HepG2 (cell line): ENCODE results near the gene ESAM. TPM values are rescaled to one million over a fixed set of nuclear protein-coding genes. Genes with fewer than 3 reads are reported as not detected.

Experiments
- AKAP8 ChIP-seq: sonication (generic); formaldehyde crosslinking; IDR thresholded peaks from 2 replicates; pipeline ENCODE4 v1.5.1; 2020; ENCODE audit warnings: mild to moderate bottlenecking, missing genetic modification reagents
- ARID2 ChIP-seq: sonication (generic); formaldehyde crosslinking; IDR thresholded peaks from 2 replicates; pipeline ENCODE4 v1.8.1; 2022; ENCODE audit warnings: mild to moderate bottlenecking, missing genetic modification reagents, borderline replicate concordance
- CBX5 ChIP-seq: sonication (generic); formaldehyde crosslinking; IDR thresholded peaks from 2 replicates; pipeline ENCODE4 v1.4.0; 2020; ENCODE audit warnings: missing genetic modification reagents, borderline replicate concordance
- HMGXB3 ChIP-seq: sonication (generic); formaldehyde crosslinking; IDR thresholded peaks from 2 replicates; pipeline ENCODE4 v1.4.0; 2020; ENCODE audit warnings: missing genetic modification reagents, borderline replicate concordance
- HNRNPUL1 ChIP-seq: fragments of 200-400 bp; formaldehyde crosslinking; IDR thresholded peaks from 2 replicates; pipeline ENCODE4 v1.6.1; 2017; ENCODE audit warnings: low read depth, mild to moderate bottlenecking, low read length, moderate library complexity
- PBX2 ChIP-seq: IDR thresholded peaks from 2 replicates; pipeline ENCODE4 v1.6.1; 2016; ENCODE audit warnings: control low read depth
- PBX3 ChIP-seq: sonication (generic); formaldehyde crosslinking; IDR thresholded peaks from 2 replicates; pipeline ENCODE4 v1.8.1; 2023; ENCODE audit warnings: missing genetic modification reagents, inconsistent platforms, borderline replicate concordance
- POGK ChIP-seq: sonication (generic); formaldehyde crosslinking; conservative IDR thresholded peaks from 2 replicates; pipeline ENCODE4 v1.8.0; 2022; ENCODE audit warnings: mild to moderate bottlenecking, moderate library complexity, missing genetic modification reagents
- SOX13 ChIP-seq, 3 experiments: fragments of 450-650 bp in 1 of 3; sonication (generic) in 1 of 3; formaldehyde crosslinking in 1 of 3; IDR thresholded peaks in 2 of 3; conservative IDR thresholded peaks in 1 of 3; 2 replicates each; pipeline versions ENCODE4 v1.5.0 to v1.6.1; 2016 to 2020; ENCODE audit warnings: antibody characterized with exemption in 1 of 3, mild to moderate bottlenecking in 1 of 3, missing compliant biosample characterization in 1 of 3, missing genetic modification reagents in 1 of 3, moderate library complexity in 1 of 3
- SRSF4 ChIP-seq: fragments of 200-400 bp; formaldehyde crosslinking; IDR thresholded peaks from one replicate; pipeline ENCODE4 v1.6.1; 2018; ENCODE audit warnings: mild to moderate bottlenecking, low read depth, low read length, moderate library complexity; ENCODE audit not compliant: poor library complexity, severe bottlenecking
- TMF1 ChIP-seq: sonication (generic); formaldehyde crosslinking; IDR thresholded peaks from 2 replicates; pipeline ENCODE4 v1.8.1; 2022; ENCODE audit warnings: low read depth, missing genetic modification reagents
- ZNF230 ChIP-seq: sonication (generic); formaldehyde crosslinking; IDR thresholded peaks from 2 replicates; pipeline ENCODE4 v1.4.0; 2020; ENCODE audit warnings: mild to moderate bottlenecking, missing genetic modification reagents
- ZNF3 ChIP-seq: IDR thresholded peaks from 2 replicates; pipeline ENCODE4 v1.7.0; 2017; ENCODE audit warnings: inconsistent platforms
- ZNF350 ChIP-seq: sonication (generic); formaldehyde crosslinking; IDR thresholded peaks from 2 replicates; pipeline ENCODE4 v1.4.0; 2020; ENCODE audit warnings: mild to moderate bottlenecking, low read depth, missing genetic modification reagents, borderline replicate concordance
- ZNF672 ChIP-seq: sonication (generic); formaldehyde crosslinking; IDR thresholded peaks from 2 replicates; pipeline ENCODE4 v1.8.1; 2022; ENCODE audit warnings: missing genetic modification reagents
- ZNF747 ChIP-seq: sonication (generic); formaldehyde crosslinking; IDR thresholded peaks from 2 replicates; pipeline ENCODE4 v1.8.1; 2023; ENCODE audit warnings: missing genetic modification reagents, mild to moderate bottlenecking, borderline replicate concordance
- ZNF776 ChIP-seq: sonication (generic); formaldehyde crosslinking; IDR thresholded peaks from 2 replicates; pipeline ENCODE4 v1.4.0; 2020; ENCODE audit warnings: mild to moderate bottlenecking, missing genetic modification reagents
- ZNF839 ChIP-seq: sonication (generic); formaldehyde crosslinking; IDR thresholded peaks from 2 replicates; pipeline ENCODE4 v1.4.0; 2020; ENCODE audit warnings: missing genetic modification reagents, mild to moderate bottlenecking, borderline replicate concordance
- ZNF879 ChIP-seq: sonication (generic); formaldehyde crosslinking; IDR thresholded peaks from 2 replicates; pipeline ENCODE4 v1.8.1; 2023; ENCODE audit warnings: missing genetic modification reagents
- ZNF883 ChIP-seq: sonication (generic); formaldehyde crosslinking; IDR thresholded peaks from 2 replicates; pipeline ENCODE4 v1.5.1; 2020; ENCODE audit warnings: mild to moderate bottlenecking, missing genetic modification reagents; ENCODE audit errors: not compliant biosample characterization
- polyA plus RNA-seq, 8 experiments: library from polyadenylated mRNA; depleted of rRNA in 3 of 8; stranded (reverse) in 7 of 8; unstranded in 1 of 8; fragments of >200 nt; fragmentation: Illumina TruSeq in 4 of 8; extraction: Trizol in 4 of 8; gene quantifications; 2 replicates each; pipeline versions ENCODE4 v1.2.1 to v1.2.3, GENCODE V29; 2011 to 2016; ENCODE audit warnings: low read depth in 4 of 8, missing spikeins in 1 of 8, mixed read lengths in 1 of 8; ENCODE audit not compliant: insufficient read depth in 1 of 8
- total RNA-seq, 5 experiments: library from RNA; depleted of rRNA; stranded (reverse); fragments of >200 nt; fragmentation: Illumina TruSeq; extraction: Trizol; gene quantifications; 2 replicates each; pipeline ENCODE4 v1.2.3, GENCODE V29; 2016; ENCODE audit warnings: low read depth in 1 of 5

The ESAM gene
- total and polyA plus RNA-seq, 2 of the 13 experiments (the other 11 are each of a cell fraction or from before 2014, with no cell fraction given) = 1.2 to 6.8 TPM

GRCh38 chr11:124745835-124746620, 16.1 kb downstream of the ESAM start (continued):
- TF ChIP-seq SRSF4 = no peak
- no peak for TF ChIP-seq PBX2 (CRISPR knock-in tag)
- no peak for TF ChIP-seq CBX5 (CRISPR knock-in tag)
- no peak for TF ChIP-seq ZNF672
- TF ChIP-seq AKAP8 (CRISPR knock-in tag) = 0 out of 2 replicates have a peak, but pooled peaks have one; percentile 2
- no peak; the same call in 1 of the 2 replicates for TF ChIP-seq ZNF350 (CRISPR knock-in tag)
- no peak for TF ChIP-seq POGK (CRISPR knock-in tag)
- no peak for TF ChIP-seq SOX13 (IDR thresholded peaks at IDR 0.05)
- no peak for TF ChIP-seq SOX13 (CRISPR knock-in tag; conservative IDR thresholded peaks at IDR 0.05 in 1 of 2, IDR thresholded peaks at IDR 0.05 in 1 of 2)
- TF ChIP-seq ZNF879 (CRISPR knock-in tag) = no peak
- TF ChIP-seq ZNF3 (CRISPR knock-in tag) = no peak
- TF ChIP-seq ZNF747 = peak; percentile 33; the same call in 1 of the 2 replicates
- 0 out of 2 replicates have a peak, but pooled peaks have one; percentile 23 for TF ChIP-seq ZNF230 (CRISPR knock-in tag)
- TF ChIP-seq ZNF883 (CRISPR knock-in tag) = peak; percentile 48
- TF ChIP-seq HMGXB3 = no peak
- TF ChIP-seq PBX3 (CRISPR knock-in tag) = no peak
- TF ChIP-seq TMF1 = no peak
- no peak for TF ChIP-seq HNRNPUL1
- no peak for TF ChIP-seq ZNF839 (CRISPR knock-in tag)
- no peak for TF ChIP-seq ARID2
- TF ChIP-seq ZNF776 = no peak
